ENCODE results near the gene PTPRK. TPM values are rescaled to one million over a fixed set of nuclear protein-coding genes. Genes with fewer than 3 reads are reported as not detected.
A peak's percentile ranks its signal among the peaks of the same experiment; 100 is the strongest.

The PTPRK gene
- total RNA-seq, 1 experiment from 2014 or later, result 89.3 TPM

DNA sequence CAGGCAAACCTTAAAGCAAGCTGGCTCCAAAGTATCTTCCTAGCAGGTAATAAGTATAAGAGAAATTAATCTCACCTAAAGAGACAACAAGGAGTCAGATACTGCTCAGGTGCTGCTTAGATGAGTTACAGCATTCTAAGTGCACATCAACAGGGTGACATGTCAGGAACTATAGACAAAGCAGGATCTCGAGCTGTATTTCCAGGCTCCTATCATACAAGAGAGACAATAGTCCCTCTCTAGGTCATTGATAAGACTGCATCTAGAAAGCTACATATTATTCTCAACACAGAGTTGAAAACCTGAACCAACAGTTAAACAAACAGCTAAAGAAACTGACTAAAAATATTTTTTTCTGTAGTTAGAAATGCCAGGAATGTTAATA, 3.9 kb downstream of the PTPRK start:
- H3K4me3 ChIP-seq, result peak overlapping the region; percentile 81; the same call in 1 of the 2 replicates

DNA sequence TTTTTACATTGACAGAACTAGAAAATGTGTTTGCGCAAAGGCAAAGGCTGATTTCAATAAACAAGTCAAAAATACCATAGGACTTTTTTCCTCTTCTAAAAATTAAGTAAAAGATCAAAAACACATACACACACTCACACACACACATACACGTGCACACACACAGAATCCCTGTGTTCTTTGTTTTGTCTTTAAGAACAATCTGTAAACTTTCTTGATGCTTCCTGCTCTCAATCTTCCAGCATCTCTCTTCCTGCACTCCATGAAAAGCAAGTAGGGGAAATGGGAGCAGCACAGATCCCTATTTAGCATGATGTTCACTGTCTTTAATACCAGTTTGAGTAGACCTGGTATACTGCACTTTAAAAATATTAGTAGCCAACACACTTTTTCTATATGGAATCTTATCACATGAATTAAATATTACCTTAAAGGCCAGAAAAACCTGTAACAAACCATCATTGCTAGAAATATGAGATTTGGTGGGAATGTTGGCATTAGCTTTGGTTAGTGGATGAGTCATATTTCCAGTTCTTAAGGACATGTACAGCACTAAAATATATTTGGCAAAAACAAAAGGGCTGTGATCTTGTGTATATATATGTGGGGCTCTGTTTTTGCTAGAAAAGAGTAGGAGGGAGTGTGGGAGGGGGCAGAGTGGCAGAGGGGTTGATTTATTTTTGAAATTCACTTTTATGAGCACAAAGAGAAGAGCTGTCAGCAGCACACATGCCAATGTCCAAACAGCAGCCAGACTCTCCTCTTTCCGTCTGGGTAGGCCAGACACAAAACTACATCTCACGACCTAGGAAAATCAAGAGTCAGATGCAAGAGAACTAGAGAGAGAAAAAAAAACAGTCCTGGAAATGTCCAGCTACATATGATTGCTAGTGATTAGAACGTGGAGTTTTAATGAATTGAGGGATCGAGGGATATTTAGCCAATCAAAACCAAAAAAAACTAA, 4.6 kb downstream of the PTPRK start:
- TF ChIP-seq, protein P1, sequence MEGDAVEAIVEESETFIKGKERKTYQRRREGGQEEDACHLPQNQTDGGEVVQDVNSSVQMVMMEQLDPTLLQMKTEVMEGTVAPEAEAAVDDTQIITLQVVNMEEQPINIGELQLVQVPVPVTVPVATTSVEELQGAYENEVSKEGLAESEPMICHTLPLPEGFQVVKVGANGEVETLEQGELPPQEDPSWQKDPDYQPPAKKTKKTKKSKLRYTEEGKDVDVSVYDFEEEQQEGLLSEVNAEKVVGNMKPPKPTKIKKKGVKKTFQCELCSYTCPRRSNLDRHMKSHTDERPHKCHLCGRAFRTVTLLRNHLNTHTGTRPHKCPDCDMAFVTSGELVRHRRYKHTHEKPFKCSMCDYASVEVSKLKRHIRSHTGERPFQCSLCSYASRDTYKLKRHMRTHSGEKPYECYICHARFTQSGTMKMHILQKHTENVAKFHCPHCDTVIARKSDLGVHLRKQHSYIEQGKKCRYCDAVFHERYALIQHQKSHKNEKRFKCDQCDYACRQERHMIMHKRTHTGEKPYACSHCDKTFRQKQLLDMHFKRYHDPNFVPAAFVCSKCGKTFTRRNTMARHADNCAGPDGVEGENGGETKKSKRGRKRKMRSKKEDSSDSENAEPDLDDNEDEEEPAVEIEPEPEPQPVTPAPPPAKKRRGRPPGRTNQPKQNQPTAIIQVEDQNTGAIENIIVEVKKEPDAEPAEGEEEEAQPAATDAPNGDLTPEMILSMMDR (conservative IDR thresholded peaks at IDR 0.05), result no peak
- no peak for TF ChIP-seq EZH2 (IDR thresholded peaks at IDR 0.05; ENCODE audit: low read depth)
- Histone ChIP-seq H4K20me1 (ENCODE audit: insufficient read depth) (peaks cover 16% of the 10 kb centered on the region; the same call in 1 of the 2 replicates), H3K4me3 (no peak overlapping the region), H3K9me2 (ENCODE audit: insufficient read depth) (no peaks in the 10 kb centered on the region), H3K36me3 (ENCODE audit: low read depth) (no peaks in the 10 kb centered on the region; the same call in 1 of the 2 replicates), H3K27me3 (ENCODE audit: insufficient read depth, low read depth) (no peaks in the 10 kb centered on the region), H2AFZ (no peak overlapping the region), H3K9me3 (ENCODE audit: insufficient read depth, low read depth) (peaks cover 9% of the 10 kb centered on the region), H3K4me1 (replicated peaks; ENCODE audit: insufficient read depth) (peaks cover 59% of the 10 kb centered on the region), H3K79me2 (ENCODE audit: low read depth) (peaks cover 93% of the 10 kb centered on the region), H3K27ac (no peak overlapping the region), H3K4me2 (peak overlapping the region; percentile 92), H3F3A (ENCODE audit: insufficient read depth, low read depth) (peaks cover 18% of the 10 kb centered on the region; the same call in 1 of the 2 replicates)
- ChIA-PET CTCF (interaction anchor here (0.7 to 1.3 kb wide), 3 partner anchors 215 to 660 kb away, joined by 3 read pairs; no protein-coding TSS in a partner anchor), POLR2A (ENCODE audit: unreplicated experiment) (interaction anchor here (0.8 kb wide), 1 partner anchor 54 kb away, joined by 9 read pairs; no protein-coding TSS in a partner anchor)
- intact Hi-C loops (cut with micrococcal nuclease; ENCODE audit: unreplicated experiment), result loop anchor here (5.0 kb wide), 2 partner anchors 544 to 1061 kb away; no protein-coding TSS in a partner anchor
- no TSS peak for BruUV-seq (replicated peaks)
- no peak for DNase-seq

More for the DNA sequence above, 3.9 kb downstream of the PTPRK start:
- Histone ChIP-seq H3K9me2 (ENCODE audit: insufficient read depth) (no peaks in the 10 kb centered on the region), H3K27me3 (ENCODE audit: insufficient read depth, low read depth) (no peaks in the 10 kb centered on the region), H3K79me2 (ENCODE audit: low read depth) (peaks cover 86% of the 10 kb centered on the region), H2AFZ (no peak overlapping the region), H3K9me3 (ENCODE audit: insufficient read depth, low read depth) (peaks cover 9% of the 10 kb centered on the region), H4K20me1 (ENCODE audit: insufficient read depth) (peaks cover 16% of the 10 kb centered on the region; the same call in 1 of the 2 replicates), H3F3A (ENCODE audit: insufficient read depth, low read depth) (peaks cover 20% of the 10 kb centered on the region), H3K4me2 (peak overlapping the region; percentile 92), H3K27ac (no peak overlapping the region), H3K36me3 (ENCODE audit: low read depth) (no peaks in the 10 kb centered on the region; the same call in 1 of the 2 replicates), H3K4me1 (replicated peaks; ENCODE audit: insufficient read depth) (peaks cover 54% of the 10 kb centered on the region)
- no TSS peak for BruUV-seq (replicated peaks)
- CTCF ChIA-PET, result interaction anchor here (0.7 to 1.3 kb wide), 3 partner anchors 214 to 661 kb away, joined by 3 read pairs; no protein-coding TSS in a partner anchor
- POLR2A ChIA-PET (ENCODE audit: unreplicated experiment), result no interaction called here
- no peak for TF ChIP-seq EZH2 (IDR thresholded peaks at IDR 0.05; ENCODE audit: low read depth)
- TF ChIP-seq, protein P1 (conservative IDR thresholded peaks at IDR 0.05), result peak; percentile 44
- intact Hi-C loops (cut with micrococcal nuclease; ENCODE audit: unreplicated experiment), result loop anchor here (5.0 kb wide), 2 partner anchors 544 to 1061 kb away; no protein-coding TSS in a partner anchor
- no peak for DNase-seq

DNA sequence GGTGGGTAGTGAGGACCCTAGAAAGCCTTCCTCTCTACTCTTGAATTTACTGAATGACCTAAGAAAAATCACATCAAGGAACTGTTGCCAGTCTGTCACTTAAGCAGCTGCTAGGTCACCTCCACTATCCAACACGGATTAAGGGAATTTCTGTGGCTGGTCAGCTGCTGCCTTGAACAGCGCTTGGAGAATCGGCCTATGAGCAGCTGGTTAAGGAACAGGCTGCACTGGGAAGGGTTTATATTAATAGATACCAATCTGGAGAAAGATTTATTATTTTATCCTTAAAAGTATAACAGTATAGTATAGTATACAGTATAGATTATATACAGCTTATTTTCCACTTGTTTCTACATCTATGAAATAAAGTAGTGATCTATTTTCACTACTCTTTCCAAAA, 6.5 kb downstream of the PTPRK start:
- H3K36me3 ChIP-seq (ENCODE audit: low read depth), result peaks cover 12% of the 10 kb centered on the region; the same call in 1 of the 2 replicates
- H3K4me2 ChIP-seq, result no peak overlapping the region
- H3K9me2 ChIP-seq (ENCODE audit: insufficient read depth), result no peaks in the 10 kb centered on the region
- peaks cover 15% of the 10 kb centered on the region for H3K9me3 ChIP-seq (ENCODE audit: insufficient read depth, low read depth)
- peaks cover 17% of the 10 kb centered on the region for H3F3A ChIP-seq (ENCODE audit: insufficient read depth, low read depth)
- intact Hi-C loops (cut with micrococcal nuclease; ENCODE audit: unreplicated experiment), result no loop called here
- ChIA-PET CTCF (interaction anchor here (0.6 kb wide), 1 partner anchor 11 kb away, joined by 4 read pairs; no protein-coding TSS in a partner anchor), POLR2A (ENCODE audit: unreplicated experiment) (no interaction called here)
- peaks cover 75% of the 10 kb centered on the region for H3K4me1 ChIP-seq (replicated peaks; ENCODE audit: insufficient read depth)
- no peak for DNase-seq
- no TSS peak for BruUV-seq (replicated peaks)
- no peak overlapping the region for H3K27ac ChIP-seq
- no peaks in the 10 kb centered on the region for H3K27me3 ChIP-seq (ENCODE audit: insufficient read depth, low read depth)
- TF ChIP-seq EZH2 (IDR thresholded peaks at IDR 0.05; ENCODE audit: low read depth), result no peak
- TF ChIP-seq, protein P1 (conservative IDR thresholded peaks at IDR 0.05), result no peak
- H4K20me1 ChIP-seq (ENCODE audit: insufficient read depth), result peaks cover 16% of the 10 kb centered on the region; the same call in 1 of the 2 replicates
- H3K4me3 ChIP-seq, result no peak overlapping the region
- H3K79me2 ChIP-seq (ENCODE audit: low read depth), result peaks cover 98% of the 10 kb centered on the region
- no peak overlapping the region for H2AFZ ChIP-seq
